HEK293 (cell line): ENCODE data around the gene CAB39L.

Experiments used
- CTCF ChIA-PET: fragments of 350-600 bp; formaldehyde crosslinking; extraction: SDS; loops from one replicate; lab custom pipeline; 2021; ENCODE audit warnings: antibody characterized with exemption; lab: Yijun Ruan, JAX
- POLR2A ChIA-PET: fragments of 300-600 bp; formaldehyde crosslinking; extraction: SDS; loops from one replicate; lab custom pipeline; 2020; ENCODE audit warnings: antibody characterized with exemption, inconsistent platforms; lab: Yijun Ruan, JAX
- H3K27ac ChIP-seq: fragments of 200-500 bp; sonication (Bioruptor generic); 2 replicates; pipeline ENCODE4 v1.5.1; 2014; ENCODE audit warnings: low read depth, low read length, control low read depth, inconsistent platforms; ENCODE audit errors: extremely low read depth
- H3K36me3 ChIP-seq, 2 experiments: fragments of 200-500 bp in 1 of 2; sonication (Bioruptor generic) in 1 of 2; 1 replicate in 1 of 2; 2 replicates in 1 of 2; pipeline ENCODE4 v1.5.1; 2014 to 2017; ENCODE audit warnings: inconsistent platforms in 2 of 2, low read length in 2 of 2; ENCODE audit not compliant: control insufficient read depth in 2 of 2, insufficient read depth in 1 of 2
- H3K4me1 ChIP-seq: fragments of 200-500 bp; sonication (Bioruptor generic); 2 replicates; pipeline ENCODE4 v1.5.1; 2014; ENCODE audit warnings: mild to moderate bottlenecking, low read length, inconsistent platforms; ENCODE audit not compliant: control insufficient read depth, insufficient read depth
- H3K4me3 ChIP-seq: 2 replicates; pipeline ENCODE4 v1.5.1; 2011; ENCODE audit warnings: low read depth, mild to moderate bottlenecking, control low read depth, low read length, moderate library complexity
- H3K9me3 ChIP-seq: fragments of 200-500 bp; sonication (Bioruptor generic); 2 replicates; pipeline ENCODE4 v1.5.1; 2014; ENCODE audit warnings: low read depth, low read length, inconsistent platforms; ENCODE audit not compliant: control insufficient read depth, insufficient read depth
- GFI1B ChIP-seq: fragments of 450-650 bp; formaldehyde crosslinking; IDR thresholded peaks from 2 replicates; pipeline ENCODE4 v1.5.1; 2016; ENCODE audit warnings: missing biosample characterization, missing genetic modification characterization
- HOXA7 ChIP-seq: sonication (generic); formaldehyde crosslinking; IDR thresholded peaks from 2 replicates; pipeline ENCODE4 v1.8.1; 2022; ENCODE audit warnings: missing genetic modification reagents, borderline replicate concordance
- MYNN ChIP-seq: fragments of 450-650 bp; formaldehyde crosslinking; IDR thresholded peaks from 2 replicates; pipeline ENCODE4 v1.5.1; 2016; ENCODE audit warnings: missing biosample characterization, missing genetic modification characterization, borderline replicate concordance
- RBAK ChIP-seq: fragments of 450-650 bp; formaldehyde crosslinking; IDR thresholded peaks from 2 replicates; pipeline ENCODE4 v1.5.1; 2016; ENCODE audit warnings: missing biosample characterization, missing genetic modification characterization
- SCRT2 ChIP-seq: fragments of 450-650 bp; formaldehyde crosslinking; IDR thresholded peaks from 2 replicates; pipeline ENCODE4 v1.5.1; 2016; ENCODE audit warnings: missing biosample characterization, missing genetic modification characterization
- SP7 ChIP-seq: fragments of 450-650 bp; formaldehyde crosslinking; IDR thresholded peaks from 2 replicates; pipeline ENCODE4 v1.5.1; 2016; ENCODE audit warnings: missing biosample characterization, missing genetic modification characterization
- YY1 ChIP-seq: fragments of 450-650 bp; formaldehyde crosslinking; IDR thresholded peaks from 2 replicates; pipeline ENCODE4 v1.5.1; 2018; ENCODE audit warnings: missing biosample characterization, missing genetic modification characterization
- ZBTB7A ChIP-seq: fragments of 450-650 bp; formaldehyde crosslinking; IDR thresholded peaks from 2 replicates; pipeline ENCODE4 v1.5.1; 2016; ENCODE audit warnings: low read depth, missing biosample characterization, missing genetic modification characterization
- ZBTB8A ChIP-seq: fragments of 450-650 bp; formaldehyde crosslinking; IDR thresholded peaks from 2 replicates; pipeline ENCODE4 v1.5.1; 2016; ENCODE audit warnings: missing biosample characterization, missing genetic modification characterization
- ZNF112 ChIP-seq: fragments of 450-650 bp; formaldehyde crosslinking; IDR thresholded peaks from 2 replicates; pipeline ENCODE4 v1.5.0; 2017; ENCODE audit warnings: missing biosample characterization, missing genetic modification characterization
- ZNF155 ChIP-seq: fragments of 450-650 bp; formaldehyde crosslinking; IDR thresholded peaks from 2 replicates; pipeline ENCODE4 v1.5.1; 2016; ENCODE audit warnings: missing biosample characterization, missing genetic modification characterization
- ZNF169 ChIP-seq: fragments of 450-650 bp; formaldehyde crosslinking; IDR thresholded peaks from 2 replicates; pipeline ENCODE4 v1.5.1; 2016; ENCODE audit warnings: missing biosample characterization, missing genetic modification characterization
- ZNF2 ChIP-seq: fragments of 450-650 bp; formaldehyde crosslinking; IDR thresholded peaks from 2 replicates; pipeline ENCODE4 v1.5.1; 2016; ENCODE audit warnings: missing biosample characterization, missing genetic modification characterization
- ZNF24 ChIP-seq: fragments of 450-650 bp; formaldehyde crosslinking; IDR thresholded peaks from 2 replicates; pipeline ENCODE4 v1.5.1; 2016; ENCODE audit warnings: missing biosample characterization, missing genetic modification characterization
- ZNF302 ChIP-seq: fragments of 450-650 bp; formaldehyde crosslinking; IDR thresholded peaks from 2 replicates; pipeline ENCODE4 v1.5.1; 2016; ENCODE audit warnings: missing biosample characterization, missing genetic modification characterization, low read depth
- ZNF555 ChIP-seq: fragments of 450-650 bp; formaldehyde crosslinking; conservative IDR thresholded peaks from 2 replicates; pipeline ENCODE4 v1.5.1; 2017; ENCODE audit warnings: missing biosample characterization, mild to moderate bottlenecking, missing genetic modification characterization, inconsistent platforms
- ZNF558 ChIP-seq: fragments of 450-650 bp; formaldehyde crosslinking; IDR thresholded peaks from 2 replicates; pipeline ENCODE4 v1.5.1; 2016; ENCODE audit warnings: missing biosample characterization, missing genetic modification characterization
- ZNF660 ChIP-seq: fragments of 450-650 bp; IDR thresholded peaks from 2 replicates; pipeline ENCODE4 v1.5.1; 2018; ENCODE audit warnings: missing biosample characterization, mild to moderate bottlenecking, missing genetic modification characterization
- ZNF76 ChIP-seq: fragments of 450-650 bp; formaldehyde crosslinking; IDR thresholded peaks from 2 replicates; pipeline ENCODE4; 2016; ENCODE audit warnings: low read depth, missing biosample characterization, missing genetic modification characterization, borderline replicate concordance
- ZNF837 ChIP-seq: fragments of 450-650 bp; formaldehyde crosslinking; IDR thresholded peaks from 2 replicates; pipeline ENCODE4 v1.5.1; 2016; ENCODE audit warnings: missing biosample characterization, missing genetic modification characterization
- ZSCAN30 ChIP-seq: fragments of 450-650 bp; IDR thresholded peaks from 2 replicates; pipeline ENCODE4 v1.5.1; 2018; ENCODE audit warnings: missing biosample characterization, mild to moderate bottlenecking, missing genetic modification characterization, moderate library complexity
- TF ChIP-seq, protein P1 (sequence below): fragments of 450-650 bp; formaldehyde crosslinking; conservative IDR thresholded peaks from 2 replicates; pipeline ENCODE4 v1.5.1; 2016; ENCODE audit warnings: low read depth, missing biosample characterization, missing genetic modification characterization
- TF ChIP-seq, protein P2 (sequence below): fragments of 450-650 bp; formaldehyde crosslinking; IDR thresholded peaks from 2 replicates; pipeline ENCODE4 v1.5.1; 2016; ENCODE audit warnings: missing biosample characterization, missing genetic modification characterization
- TF ChIP-seq, protein P3 (sequence below): fragments of 450-650 bp; formaldehyde crosslinking; IDR thresholded peaks from 2 replicates; pipeline ENCODE4 v1.5.1; 2016; ENCODE audit warnings: missing biosample characterization, missing genetic modification characterization
- TF ChIP-seq, protein P4 (sequence below): fragments of 450-650 bp; formaldehyde crosslinking; IDR thresholded peaks from 2 replicates; pipeline ENCODE4 v1.5.1; 2017; ENCODE audit warnings: missing biosample characterization, missing genetic modification characterization

CAB39L gene

DNA sequence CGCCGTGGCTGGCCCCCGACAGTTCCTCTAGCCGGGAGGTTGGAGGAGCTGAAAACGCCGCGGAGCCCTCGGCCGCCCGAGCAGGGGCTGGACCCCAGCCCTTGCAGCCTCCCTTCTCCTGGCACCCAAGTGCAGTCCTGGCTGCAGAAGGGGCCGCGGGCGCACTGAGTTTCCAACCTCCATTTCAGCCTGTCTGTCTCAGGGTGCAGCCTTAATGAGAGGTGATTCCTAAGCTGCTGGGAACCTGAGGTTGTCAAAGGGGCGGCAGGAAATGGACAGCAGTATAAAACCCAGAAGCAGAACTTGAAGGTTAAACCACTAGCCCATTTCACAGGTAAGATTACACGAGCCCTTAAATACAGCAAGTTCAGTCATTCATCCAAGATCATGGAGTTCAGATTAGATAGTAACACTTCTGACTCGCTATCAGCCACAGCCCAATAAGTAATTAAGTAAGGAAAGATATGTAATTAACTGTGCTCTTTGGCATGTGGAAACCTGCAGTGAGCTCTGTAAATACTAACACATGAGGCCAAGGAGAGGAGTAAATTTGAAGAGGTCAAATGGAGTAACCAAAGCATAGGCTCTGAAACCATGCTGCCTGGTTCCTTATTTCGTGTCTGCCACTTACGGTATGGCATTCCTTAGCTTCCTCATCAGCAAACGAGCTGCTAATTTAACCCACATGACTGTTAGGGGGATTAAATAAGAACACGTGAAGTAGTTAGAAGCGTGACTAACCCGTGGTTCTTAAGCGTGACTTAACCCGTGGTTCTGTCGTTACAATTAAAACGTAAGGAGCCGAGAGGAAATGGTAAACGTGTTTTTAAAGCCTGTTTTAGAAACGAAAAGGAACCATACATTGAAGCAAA lies 896 bp upstream of the CAB39L start (continued):
- TF ChIP-seq ZSCAN30 (tag by site-specific recombination) (peak; percentile 10; the same call in 1 of the 2 replicates), YY1 (tag by site-specific recombination) (peak; percentile 56), ZNF2 (peak; percentile 36), HOXA7 (CRISPR knock-in tag) (no peak), ZBTB8A (tag by site-specific recombination) (peak; percentile 90), SP7 (tag by site-specific recombination) (peak; percentile 91), ZNF302 (no peak), ZNF155 (tag by site-specific recombination) (no peak)

DNA sequence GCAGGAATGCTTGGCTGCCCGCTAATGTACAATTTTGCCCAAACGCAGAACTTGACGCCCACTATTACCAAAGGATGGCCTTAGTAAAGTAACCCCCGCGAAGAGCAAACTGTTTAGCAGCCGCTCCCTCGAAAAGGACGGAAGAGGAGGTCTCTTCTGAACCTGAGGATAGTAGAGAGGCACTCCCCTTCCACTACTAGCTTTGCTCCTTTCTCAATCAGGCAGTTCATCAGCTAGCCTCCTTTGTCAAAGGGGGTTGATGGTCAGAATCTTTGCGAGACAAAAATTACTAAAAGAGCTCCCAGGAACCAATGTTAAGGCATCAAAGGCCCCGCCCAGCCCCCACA lies 534 bp downstream of the CAB39L start:
- Histone ChIP-seq H3K36me3 (no peaks in the 10 kb centered on the region), H3K4me1 (no peaks in the 10 kb centered on the region), H3K9me3 (no peaks in the 10 kb centered on the region), H3K4me3 (peak overlapping the region; percentile 90), H3K27ac (peak overlapping the region; percentile 61)
- POLR2A ChIA-PET: interaction anchor here (0.6 to 2.3 kb wide), 4 partner anchors 10 to 129 kb away, joined by 3 to 5 read pairs (median 4); no protein-coding TSS in a partner anchor
- peak; percentile 34; the same call in 1 of the 2 replicates for TF ChIP-seq SCRT2
- no peak for TF ChIP-seq ZNF169 (tag by site-specific recombination)
- CTCF ChIA-PET: interaction anchor here (0.5 to 1.2 kb wide), 3 partner anchors 11 to 125 kb away, joined by 4 read pairs; no protein-coding TSS in a partner anchor

DNA sequence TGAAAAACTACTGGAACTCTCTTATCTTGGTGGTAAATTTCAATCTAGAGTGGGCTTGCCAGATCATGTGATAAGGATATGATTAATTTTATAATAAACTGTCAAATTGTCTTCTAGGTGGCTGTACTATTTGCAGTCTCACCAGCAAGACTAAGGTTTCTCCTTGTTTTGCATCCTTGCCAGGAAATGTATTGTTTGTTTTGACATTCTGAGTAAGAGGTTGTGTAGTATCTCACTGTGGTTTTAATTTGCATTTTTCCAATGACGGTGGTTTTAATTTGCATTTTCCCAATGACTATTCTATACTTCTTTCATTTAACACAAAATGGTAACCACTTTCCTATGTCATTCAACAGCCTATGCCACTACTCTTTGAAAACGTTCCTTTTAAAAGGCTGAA lies 2.0 kb downstream of the CAB39L start:
- Histone ChIP-seq H3K4me3 (no peak overlapping the region), H3K9me3 (no peaks in the 10 kb centered on the region), H3K27ac (no peak overlapping the region), H3K4me1 (no peaks in the 10 kb centered on the region), H3K36me3 (no peaks in the 10 kb centered on the region)
- TF ChIP-seq GFI1B (no peak), ZBTB7A (tag by site-specific recombination) (no peak), ZNF76 (no peak), ZNF24 (tag by site-specific recombination) (no peak), RBAK (tag by site-specific recombination) (no peak), ZNF555 (tag by site-specific recombination) (no peak), ZNF112 (tag by site-specific recombination) (no peak), ZNF837 (no peak), ZNF558 (tag by site-specific recombination) (no peak), ZNF660 (tag by site-specific recombination) (no peak), MYNN (tag by site-specific recombination) (no peak)
- TF ChIP-seq, protein P1, sequence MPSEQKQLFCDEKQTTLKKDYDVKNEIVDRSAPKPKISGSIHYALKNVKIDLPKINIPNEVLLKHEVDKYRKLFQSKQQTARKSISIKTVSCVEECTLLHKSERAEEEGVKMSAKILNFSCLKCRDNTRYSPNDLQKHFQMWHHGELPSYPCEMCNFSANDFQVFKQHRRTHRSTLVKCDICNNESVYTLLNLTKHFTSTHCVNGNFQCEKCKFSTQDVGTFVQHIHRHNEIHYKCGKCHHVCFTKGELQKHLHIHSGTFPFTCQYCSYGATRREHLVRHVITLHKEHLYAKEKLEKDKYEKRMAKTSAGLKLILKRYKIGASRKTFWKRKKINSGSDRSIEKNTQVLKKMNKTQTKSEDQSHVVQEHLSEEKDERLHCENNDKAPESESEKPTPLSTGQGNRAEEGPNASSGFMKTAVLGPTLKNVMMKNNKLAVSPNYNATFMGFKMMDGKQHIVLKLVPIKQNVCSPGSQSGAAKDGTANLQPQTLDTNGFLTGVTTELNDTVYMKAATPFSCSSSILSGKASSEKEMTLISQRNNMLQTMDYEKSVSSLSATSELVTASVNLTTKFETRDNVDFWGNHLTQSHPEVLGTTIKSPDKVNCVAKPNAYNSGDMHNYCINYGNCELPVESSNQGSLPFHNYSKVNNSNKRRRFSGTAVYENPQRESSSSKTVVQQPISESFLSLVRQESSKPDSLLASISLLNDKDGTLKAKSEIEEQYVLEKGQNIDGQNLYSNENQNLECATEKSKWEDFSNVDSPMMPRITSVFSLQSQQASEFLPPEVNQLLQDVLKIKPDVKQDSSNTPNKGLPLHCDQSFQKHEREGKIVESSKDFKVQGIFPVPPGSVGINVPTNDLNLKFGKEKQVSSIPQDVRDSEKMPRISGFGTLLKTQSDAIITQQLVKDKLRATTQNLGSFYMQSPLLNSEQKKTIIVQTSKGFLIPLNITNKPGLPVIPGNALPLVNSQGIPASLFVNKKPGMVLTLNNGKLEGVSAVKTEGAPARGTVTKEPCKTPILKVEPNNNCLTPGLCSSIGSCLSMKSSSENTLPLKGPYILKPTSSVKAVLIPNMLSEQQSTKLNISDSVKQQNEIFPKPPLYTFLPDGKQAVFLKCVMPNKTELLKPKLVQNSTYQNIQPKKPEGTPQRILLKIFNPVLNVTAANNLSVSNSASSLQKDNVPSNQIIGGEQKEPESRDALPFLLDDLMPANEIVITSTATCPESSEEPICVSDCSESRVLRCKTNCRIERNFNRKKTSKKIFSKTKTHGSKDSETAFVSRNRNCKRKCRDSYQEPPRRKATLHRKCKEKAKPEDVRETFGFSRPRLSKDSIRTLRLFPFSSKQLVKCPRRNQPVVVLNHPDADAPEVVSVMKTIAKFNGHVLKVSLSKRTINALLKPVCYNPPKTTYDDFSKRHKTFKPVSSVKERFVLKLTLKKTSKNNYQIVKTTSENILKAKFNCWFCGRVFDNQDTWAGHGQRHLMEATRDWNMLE (tag by site-specific recombination): no peak
- TF ChIP-seq, protein P2, sequence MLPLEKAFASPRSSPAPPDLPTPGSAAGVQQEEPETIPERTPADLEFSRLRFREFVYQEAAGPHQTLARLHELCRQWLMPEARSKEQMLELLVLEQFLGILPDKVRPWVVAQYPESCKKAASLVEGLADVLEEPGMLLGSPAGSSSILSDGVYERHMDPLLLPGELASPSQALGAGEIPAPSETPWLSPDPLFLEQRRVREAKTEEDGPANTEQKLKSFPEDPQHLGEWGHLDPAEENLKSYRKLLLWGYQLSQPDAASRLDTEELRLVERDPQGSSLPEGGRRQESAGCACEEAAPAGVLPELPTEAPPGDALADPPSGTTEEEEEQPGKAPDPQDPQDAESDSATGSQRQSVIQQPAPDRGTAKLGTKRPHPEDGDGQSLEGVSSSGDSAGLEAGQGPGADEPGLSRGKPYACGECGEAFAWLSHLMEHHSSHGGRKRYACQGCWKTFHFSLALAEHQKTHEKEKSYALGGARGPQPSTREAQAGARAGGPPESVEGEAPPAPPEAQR (tag by site-specific recombination): no peak
- TF ChIP-seq, protein P3, sequence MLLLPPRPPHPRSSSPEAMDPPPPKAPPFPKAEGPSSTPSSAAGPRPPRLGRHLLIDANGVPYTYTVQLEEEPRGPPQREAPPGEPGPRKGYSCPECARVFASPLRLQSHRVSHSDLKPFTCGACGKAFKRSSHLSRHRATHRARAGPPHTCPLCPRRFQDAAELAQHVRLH: no peak
- TF ChIP-seq, protein P4, sequence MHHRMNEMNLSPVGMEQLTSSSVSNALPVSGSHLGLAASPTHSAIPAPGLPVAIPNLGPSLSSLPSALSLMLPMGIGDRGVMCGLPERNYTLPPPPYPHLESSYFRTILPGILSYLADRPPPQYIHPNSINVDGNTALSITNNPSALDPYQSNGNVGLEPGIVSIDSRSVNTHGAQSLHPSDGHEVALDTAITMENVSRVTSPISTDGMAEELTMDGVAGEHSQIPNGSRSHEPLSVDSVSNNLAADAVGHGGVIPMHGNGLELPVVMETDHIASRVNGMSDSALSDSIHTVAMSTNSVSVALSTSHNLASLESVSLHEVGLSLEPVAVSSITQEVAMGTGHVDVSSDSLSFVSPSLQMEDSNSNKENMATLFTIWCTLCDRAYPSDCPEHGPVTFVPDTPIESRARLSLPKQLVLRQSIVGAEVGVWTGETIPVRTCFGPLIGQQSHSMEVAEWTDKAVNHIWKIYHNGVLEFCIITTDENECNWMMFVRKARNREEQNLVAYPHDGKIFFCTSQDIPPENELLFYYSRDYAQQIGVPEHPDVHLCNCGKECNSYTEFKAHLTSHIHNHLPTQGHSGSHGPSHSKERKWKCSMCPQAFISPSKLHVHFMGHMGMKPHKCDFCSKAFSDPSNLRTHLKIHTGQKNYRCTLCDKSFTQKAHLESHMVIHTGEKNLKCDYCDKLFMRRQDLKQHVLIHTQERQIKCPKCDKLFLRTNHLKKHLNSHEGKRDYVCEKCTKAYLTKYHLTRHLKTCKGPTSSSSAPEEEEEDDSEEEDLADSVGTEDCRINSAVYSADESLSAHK: no peak
- ChIA-PET POLR2A (no interaction called here), CTCF (interaction anchor here (0.7 kb wide), 1 partner anchor 10 kb away, joined by 4 read pairs; no protein-coding TSS in a partner anchor)
